Neural progenitor cell (in vitro differentiated cells): ENCODE results near the gene RPTOR. TPM values are rescaled to one million over a fixed set of nuclear protein-coding genes. Genes with fewer than 3 reads are reported as not detected.

ENCODE experiments used
- DNase-seq: peaks from one replicate; pipeline ENCODE4 v3.0.0-alpha.2; 2016; ENCODE audit warnings: low spot score
- H2AFZ ChIP-seq: fragments of 200-600 bp; sonication (generic); replicated peaks from 2 replicates; pipeline ENCODE4 v1.6.1; 2016; ENCODE audit warnings: antibody characterized with exemption
- H3F3A ChIP-seq: fragments of 200-600 bp; sonication (generic); 2 replicates; pipeline ENCODE4 v1.6.1; 2016; ENCODE audit warnings: antibody characterized with exemption, low read depth
- H3K27ac ChIP-seq: fragments of 200-600 bp; sonication (generic); 2 replicates; pipeline ENCODE4 v1.5.1; 2016; ENCODE audit warnings: mild to moderate bottlenecking
- H3K27me3 ChIP-seq: fragments of 200-600 bp; sonication (generic); 2 replicates; pipeline ENCODE4 v1.6.1; 2016; ENCODE audit warnings: mild to moderate bottlenecking, moderate library complexity
- H3K36me3 ChIP-seq: fragments of 200-600 bp; sonication (generic); 2 replicates; pipeline ENCODE4 v1.5.1; 2016
- H3K4me1 ChIP-seq: fragments of 200-600 bp; sonication (generic); 2 replicates; pipeline ENCODE4 v1.6.1; 2016; ENCODE audit warnings: mixed run types
- H3K4me2 ChIP-seq: fragments of 200-600 bp; sonication (generic); 2 replicates; pipeline ENCODE4 v1.6.1; 2016
- H3K4me3 ChIP-seq: fragments of 200-600 bp; sonication (generic); 2 replicates; pipeline ENCODE4 v1.5.1; 2016
- H3K79me2 ChIP-seq: fragments of 200-600 bp; sonication (generic); 2 replicates; pipeline ENCODE4 v1.6.1; 2016; ENCODE audit warnings: low read depth
- H3K9ac ChIP-seq: fragments of 200-600 bp; sonication (generic); 2 replicates; pipeline ENCODE4 v1.6.1; 2016
- H3K9me3 ChIP-seq: fragments of 200-600 bp; sonication (generic); 2 replicates; pipeline ENCODE4 v1.5.1; 2016; ENCODE audit warnings: low read depth
- H4K20me1 ChIP-seq: fragments of 200-600 bp; sonication (generic); 2 replicates; pipeline ENCODE4 v1.6.1; 2016; ENCODE audit warnings: low read depth
- H3K27ac Mint-ChIP-seq: 3 replicates; pipeline ENCODE4 v1.8.0; 2021; ENCODE audit warnings: mixed read lengths
- H3K27me3 Mint-ChIP-seq: 2 replicates; pipeline ENCODE4 v1.8.0; 2022; ENCODE audit warnings: low read depth, mild to moderate bottlenecking, inconsistent platforms, moderate library complexity, mixed read lengths; ENCODE audit not compliant: insufficient read depth
- H3K36me3 Mint-ChIP-seq: 3 replicates; pipeline ENCODE4 v1.8.0; 2021; ENCODE audit warnings: mixed read lengths
- H3K4me1 Mint-ChIP-seq: 3 replicates; pipeline ENCODE4 v1.8.0; 2021; ENCODE audit warnings: mixed read lengths
- H3K4me3 Mint-ChIP-seq: 3 replicates; pipeline ENCODE4 v1.8.0; 2021; ENCODE audit warnings: mild to moderate bottlenecking, moderate library complexity, mixed read lengths
- H3K9me3 Mint-ChIP-seq: 3 replicates; pipeline ENCODE4 v1.8.0; 2020; ENCODE audit warnings: mixed read lengths
- CTCF ChIP-seq: fragments of 200-600 bp; sonication (generic); IDR thresholded peaks from 2 replicates; pipeline ENCODE4 v1.5.1; 2017; ENCODE audit warnings: antibody characterized with exemption, mild to moderate bottlenecking
- EZH2 ChIP-seq: fragments of 200-600 bp; sonication (generic); IDR thresholded peaks from 2 replicates; pipeline ENCODE4 v1.6.1; 2017; ENCODE audit warnings: antibody characterized with exemption, mild to moderate bottlenecking, moderate library complexity
- EZH2phosphoT487 ChIP-seq: fragments of 200-600 bp; sonication (generic); IDR thresholded peaks from 2 replicates; pipeline ENCODE4 v1.6.1; 2017; ENCODE audit warnings: antibody characterized with exemption
- total RNA-seq: library from RNA; depleted of rRNA; stranded (reverse); fragments of >200 nt; gene quantifications from 2 replicates; pipeline ENCODE4 v1.2.3, GENCODE V29; 2015; ENCODE audit warnings: low replicate concordance

RPTOR gene
- total RNA-seq, 1 donor from 2014 or later: 7.4 TPM

GRCh38 chr17:80646328-80646727 lies 101.7 kb downstream of the RPTOR start:
- Histone ChIP-seq H3K4me2 (no peak overlapping the region), H3F3A (no peaks in the 10 kb centered on the region), H3K9me3 (no peaks in the 10 kb centered on the region), H3K79me2 (peaks cover 28% of the 10 kb centered on the region), H4K20me1 (peaks cover 24% of the 10 kb centered on the region), H3K4me3 (no peak overlapping the region), H3K27me3 (no peaks in the 10 kb centered on the region), H3K27ac (no peak overlapping the region), H3K4me1 (peaks cover 8% of the 10 kb centered on the region), H2AFZ (no peak overlapping the region), H3K36me3 (no peaks in the 10 kb centered on the region), H3K9ac (no peak overlapping the region)
- TF ChIP-seq EZH2 (no peak), CTCF (no peak), EZH2phosphoT487 (no peak)
- H3K4me1 Mint-ChIP-seq: peaks cover 22% of the 10 kb centered on the region
- H3K27me3 Mint-ChIP-seq: peaks cover 5% of the 10 kb centered on the region
- no peak overlapping the region for H3K27ac Mint-ChIP-seq
- H3K36me3 Mint-ChIP-seq: peaks cover 9% of the 10 kb centered on the region
- H3K4me3 Mint-ChIP-seq: no peak overlapping the region
- no peak for DNase-seq
- no peaks in the 10 kb centered on the region for H3K9me3 Mint-ChIP-seq

GRCh38 chr17:80647746-80648145 lies 103.1 kb downstream of the RPTOR start:
- Histone ChIP-seq H3K9me3 (no peaks in the 10 kb centered on the region), H3K9ac (no peak overlapping the region), H3F3A (no peaks in the 10 kb centered on the region), H2AFZ (no peak overlapping the region), H3K27ac (no peak overlapping the region), H3K79me2 (peaks cover 30% of the 10 kb centered on the region), H3K36me3 (no peaks in the 10 kb centered on the region), H3K4me3 (no peak overlapping the region), H3K27me3 (no peaks in the 10 kb centered on the region), H4K20me1 (peaks cover 26% of the 10 kb centered on the region), H3K4me1 (peaks cover 8% of the 10 kb centered on the region), H3K4me2 (no peak overlapping the region)
- Mint-ChIP-seq H3K27ac (no peak overlapping the region), H3K36me3 (peaks cover 11% of the 10 kb centered on the region), H3K4me1 (peaks cover 22% of the 10 kb centered on the region), H3K27me3 (peaks cover 5% of the 10 kb centered on the region), H3K9me3 (no peaks in the 10 kb centered on the region), H3K4me3 (no peak overlapping the region)
- TF ChIP-seq CTCF (no peak), EZH2phosphoT487 (no peak), EZH2 (no peak)
- DNase-seq: no peak

GRCh38 chr17:80649200-80649644 lies 104.6 kb downstream of the RPTOR start:
- H3K27ac ChIP-seq: no peak overlapping the region
- H2AFZ ChIP-seq: no peak overlapping the region
- Mint-ChIP-seq H3K4me1 (peaks cover 22% of the 10 kb centered on the region), H3K27ac (no peak overlapping the region), H3K4me3 (no peak overlapping the region), H3K36me3 (peaks cover 12% of the 10 kb centered on the region), H3K9me3 (peaks cover 3% of the 10 kb centered on the region), H3K27me3 (peaks cover 5% of the 10 kb centered on the region)
- no peaks in the 10 kb centered on the region for H3K9me3 ChIP-seq
- H3K36me3 ChIP-seq: no peaks in the 10 kb centered on the region
- TF ChIP-seq CTCF: no peak
- TF ChIP-seq EZH2: no peak
- TF ChIP-seq EZH2phosphoT487: no peak
- no peaks in the 10 kb centered on the region for H3F3A ChIP-seq
- no peak for DNase-seq
- peaks cover 30% of the 10 kb centered on the region for H3K79me2 ChIP-seq
- peaks cover 8% of the 10 kb centered on the region for H3K4me1 ChIP-seq
- H3K4me2 ChIP-seq: no peak overlapping the region
- H4K20me1 ChIP-seq: peaks cover 27% of the 10 kb centered on the region
- H3K4me3 ChIP-seq: no peak overlapping the region
- no peaks in the 10 kb centered on the region for H3K27me3 ChIP-seq
- no peak overlapping the region for H3K9ac ChIP-seq
